NCI-H1105 treated with DMSO at 0.1 percent for 48 hours (cell line): ENCODE measurements around the gene MIGA2.
A peak's percentile ranks its signal among the peaks of the same experiment; 100 is the strongest.

ENCODE experiments used
- DNase-seq: peaks from one replicate; lab custom pipeline; 2025; lab: John Stamatoyannopoulos, UW

The MIGA2 gene

GRCh38 chr9:129038109-129038852 is 1.9 kb downstream of the MIGA2 start:
- no peak for DNase-seq

- DNase-seq = no peak
Measured at GRCh38 chr9:129040113-129040643, 3.8 kb downstream of the MIGA2 start.

- DNase-seq = no peak
Measured at GRCh38 chr9:129042016-129042415, 5.6 kb downstream of the MIGA2 start.

GRCh38 chr9:129052592-129052991 is 16.2 kb downstream of the MIGA2 start:
- DNase-seq = peak; percentile 3

- no peak for DNase-seq
Measured at GRCh38 chr9:129053020-129053419, 16.6 kb downstream of the MIGA2 start.

- DNase-seq = no peak
Measured at GRCh38 chr9:129054163-129054851, 17.9 kb downstream of the MIGA2 start.

- no peak for DNase-seq
Measured at GRCh38 chr9:129058965-129059795, 22.8 kb downstream of the MIGA2 start.

GRCh38 chr9:129059796-129060785 is 23.7 kb downstream of the MIGA2 start:
- no peak for DNase-seq

- no peak for DNase-seq
Measured at GRCh38 chr9:129060991-129061390, 24.6 kb downstream of the MIGA2 start.

GRCh38 chr9:129063061-129063460 is 26.6 kb downstream of the MIGA2 start:
- DNase-seq = no peak

- DNase-seq = no peak
Measured at GRCh38 chr9:129064499-129064908, 28.1 kb downstream of the MIGA2 start.

GRCh38 chr9:129068110-129068509 is 31.7 kb downstream of the MIGA2 start:
- no peak for DNase-seq

- DNase-seq = no peak
Measured at GRCh38 chr9:129068990-129069861, 32.8 kb downstream of the MIGA2 start.

- no peak for DNase-seq
Measured at GRCh38 chr9:129069862-129070641, 33.6 kb downstream of the MIGA2 start.

- no peak for DNase-seq
Measured at GRCh38 chr9:129070696-129071525, 34.5 kb downstream of the MIGA2 start.

- no peak for DNase-seq
Measured at GRCh38 chr9:129071526-129072126, 35.2 kb downstream of the MIGA2 start.

- no peak for DNase-seq
Measured at GRCh38 chr9:129072171-129072570, 35.7 kb downstream of the MIGA2 start.

GRCh38 chr9:129073404-129073803 is 37.0 kb downstream of the MIGA2 start:
- DNase-seq = no peak
